Glutamatergic neuron (in vitro differentiated cells): Measurements from ENCODE around the gene HADHA. TPM values are rescaled to one million over a fixed set of nuclear protein-coding genes. Genes with fewer than 3 reads are reported as not detected.

Experiments
- DNase-seq: peaks from one replicate; pipeline ENCODE4 v3.0.0; 2022
- H3K27ac Mint-ChIP-seq: one replicate; pipeline ENCODE4 v1.8.0; 2020; ENCODE audit warnings: mild to moderate bottlenecking, mixed read lengths, inconsistent platforms; ENCODE audit not compliant: unreplicated experiment
- H3K27me3 Mint-ChIP-seq: one replicate; pipeline ENCODE4 v1.8.0; 2020; ENCODE audit warnings: mild to moderate bottlenecking, moderate library complexity, mixed read lengths, inconsistent platforms; ENCODE audit not compliant: unreplicated experiment
- H3K36me3 Mint-ChIP-seq: one replicate; pipeline ENCODE4 v1.8.0; 2020; ENCODE audit warnings: mild to moderate bottlenecking, mixed read lengths, inconsistent platforms; ENCODE audit not compliant: unreplicated experiment
- H3K4me1 Mint-ChIP-seq: one replicate; pipeline ENCODE4 v1.8.0; 2020; ENCODE audit warnings: mild to moderate bottlenecking, low read depth, mixed read lengths, inconsistent platforms; ENCODE audit not compliant: unreplicated experiment
- H3K4me3 Mint-ChIP-seq: one replicate; pipeline ENCODE4 v1.8.0; 2020; ENCODE audit warnings: mild to moderate bottlenecking, mixed read lengths, inconsistent platforms; ENCODE audit not compliant: unreplicated experiment
- H3K9me3 Mint-ChIP-seq: one replicate; pipeline ENCODE4 v1.8.0; 2020; ENCODE audit warnings: mild to moderate bottlenecking, moderate library complexity, mixed read lengths, inconsistent platforms; ENCODE audit not compliant: unreplicated experiment
- total RNA-seq: library from RNA; stranded (reverse); fragmentation: NEBNext Ultra II Directional; extraction: Animal tissue kit (Norgen Biotek cat#: 25700); gene quantifications from one replicate; pipeline ENCODE4 v1.2.1, GENCODE V29; 2021; ENCODE audit not compliant: unreplicated experiment
- TF ChIP-seq, protein P1 (sequence below): fragments of 200-600 bp; sonication (generic); IDR thresholded peaks from one replicate; pipeline ENCODE4 v1.5.0; 2021; ENCODE audit not compliant: partially characterized antibody, unreplicated experiment

The HADHA gene
- total RNA-seq, 1 donor from 2014 or later, result 89.8 TPM

DNA sequence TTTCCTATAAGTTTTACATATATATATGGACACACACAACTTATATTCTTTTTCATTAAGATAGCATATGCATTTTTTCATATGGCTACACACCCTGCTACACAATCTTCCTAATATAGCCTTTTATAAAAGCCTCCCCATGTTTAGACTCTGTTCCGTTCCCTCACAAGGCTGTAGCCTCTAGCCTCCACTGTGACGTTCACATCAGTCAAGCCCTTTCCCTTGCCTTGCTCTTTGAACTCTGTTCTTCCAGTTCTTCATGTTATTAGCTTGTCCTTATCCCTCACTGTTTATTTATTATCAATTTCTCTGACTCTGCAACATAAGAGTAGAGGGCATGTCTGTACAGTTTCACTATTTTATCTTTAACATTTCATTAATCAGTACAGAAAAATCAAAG, 39.2 kb upstream of the HADHA start:
- no peak overlapping the region for H3K4me3 Mint-ChIP-seq
- TF ChIP-seq, protein P1, sequence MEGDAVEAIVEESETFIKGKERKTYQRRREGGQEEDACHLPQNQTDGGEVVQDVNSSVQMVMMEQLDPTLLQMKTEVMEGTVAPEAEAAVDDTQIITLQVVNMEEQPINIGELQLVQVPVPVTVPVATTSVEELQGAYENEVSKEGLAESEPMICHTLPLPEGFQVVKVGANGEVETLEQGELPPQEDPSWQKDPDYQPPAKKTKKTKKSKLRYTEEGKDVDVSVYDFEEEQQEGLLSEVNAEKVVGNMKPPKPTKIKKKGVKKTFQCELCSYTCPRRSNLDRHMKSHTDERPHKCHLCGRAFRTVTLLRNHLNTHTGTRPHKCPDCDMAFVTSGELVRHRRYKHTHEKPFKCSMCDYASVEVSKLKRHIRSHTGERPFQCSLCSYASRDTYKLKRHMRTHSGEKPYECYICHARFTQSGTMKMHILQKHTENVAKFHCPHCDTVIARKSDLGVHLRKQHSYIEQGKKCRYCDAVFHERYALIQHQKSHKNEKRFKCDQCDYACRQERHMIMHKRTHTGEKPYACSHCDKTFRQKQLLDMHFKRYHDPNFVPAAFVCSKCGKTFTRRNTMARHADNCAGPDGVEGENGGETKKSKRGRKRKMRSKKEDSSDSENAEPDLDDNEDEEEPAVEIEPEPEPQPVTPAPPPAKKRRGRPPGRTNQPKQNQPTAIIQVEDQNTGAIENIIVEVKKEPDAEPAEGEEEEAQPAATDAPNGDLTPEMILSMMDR, result no peak
- H3K9me3 Mint-ChIP-seq, result no peaks in the 10 kb centered on the region
- H3K4me1 Mint-ChIP-seq, result peaks cover 4% of the 10 kb centered on the region
- H3K27ac Mint-ChIP-seq, result no peak overlapping the region
- H3K36me3 Mint-ChIP-seq, result no peaks in the 10 kb centered on the region
- DNase-seq, result no peak
- H3K27me3 Mint-ChIP-seq, result no peaks in the 10 kb centered on the region

DNA sequence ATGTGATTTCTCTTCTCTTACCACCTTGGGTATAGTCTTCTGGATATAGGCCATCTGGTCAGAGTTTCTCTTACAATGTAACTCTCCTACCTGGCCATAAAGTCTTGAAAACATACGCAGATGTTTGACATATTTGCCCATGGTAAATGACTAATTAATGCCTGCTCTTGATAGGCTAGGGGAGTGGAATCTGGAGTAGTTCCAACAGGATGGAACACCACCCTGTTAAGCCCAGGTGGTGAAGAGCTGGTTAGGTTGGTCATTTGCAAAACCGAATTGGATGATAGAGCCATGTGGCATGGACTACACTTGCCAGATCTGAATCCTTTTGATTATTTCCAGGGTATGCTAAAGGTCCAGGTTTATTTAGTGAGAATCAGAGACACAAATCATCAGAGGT, 36.8 kb upstream of the HADHA start:
- Mint-ChIP-seq H3K4me3 (no peak overlapping the region), H3K36me3 (no peaks in the 10 kb centered on the region), H3K9me3 (no peaks in the 10 kb centered on the region), H3K27ac (no peak overlapping the region), H3K4me1 (peaks cover 4% of the 10 kb centered on the region), H3K27me3 (no peaks in the 10 kb centered on the region)
- no peak for DNase-seq
- TF ChIP-seq, protein P1, result no peak

DNA sequence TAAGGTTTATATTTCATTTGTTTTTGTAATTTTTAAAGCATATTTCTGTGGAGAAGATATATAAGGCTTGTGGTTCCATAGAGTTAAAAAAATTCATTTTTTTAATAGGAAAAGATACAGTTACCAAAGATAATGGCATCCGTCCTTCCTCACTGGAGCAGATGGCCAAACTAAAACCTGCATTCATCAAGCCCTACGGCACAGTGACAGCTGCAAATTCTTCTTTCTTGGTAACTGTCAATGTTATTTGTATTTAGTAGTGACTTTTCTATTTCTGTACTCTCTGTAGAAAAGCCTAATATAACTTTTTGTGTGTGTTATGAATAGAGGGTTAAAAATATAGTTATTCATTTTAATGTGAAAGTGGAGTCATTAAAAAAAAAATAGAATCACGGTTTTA, 35.5 kb upstream of the HADHA start:
- TF ChIP-seq, protein P1, result no peak
- Mint-ChIP-seq H3K4me1 (peaks cover 4% of the 10 kb centered on the region), H3K36me3 (no peaks in the 10 kb centered on the region), H3K27me3 (no peaks in the 10 kb centered on the region), H3K27ac (no peak overlapping the region), H3K9me3 (no peaks in the 10 kb centered on the region), H3K4me3 (no peak overlapping the region)
- DNase-seq, result no peak

DNA sequence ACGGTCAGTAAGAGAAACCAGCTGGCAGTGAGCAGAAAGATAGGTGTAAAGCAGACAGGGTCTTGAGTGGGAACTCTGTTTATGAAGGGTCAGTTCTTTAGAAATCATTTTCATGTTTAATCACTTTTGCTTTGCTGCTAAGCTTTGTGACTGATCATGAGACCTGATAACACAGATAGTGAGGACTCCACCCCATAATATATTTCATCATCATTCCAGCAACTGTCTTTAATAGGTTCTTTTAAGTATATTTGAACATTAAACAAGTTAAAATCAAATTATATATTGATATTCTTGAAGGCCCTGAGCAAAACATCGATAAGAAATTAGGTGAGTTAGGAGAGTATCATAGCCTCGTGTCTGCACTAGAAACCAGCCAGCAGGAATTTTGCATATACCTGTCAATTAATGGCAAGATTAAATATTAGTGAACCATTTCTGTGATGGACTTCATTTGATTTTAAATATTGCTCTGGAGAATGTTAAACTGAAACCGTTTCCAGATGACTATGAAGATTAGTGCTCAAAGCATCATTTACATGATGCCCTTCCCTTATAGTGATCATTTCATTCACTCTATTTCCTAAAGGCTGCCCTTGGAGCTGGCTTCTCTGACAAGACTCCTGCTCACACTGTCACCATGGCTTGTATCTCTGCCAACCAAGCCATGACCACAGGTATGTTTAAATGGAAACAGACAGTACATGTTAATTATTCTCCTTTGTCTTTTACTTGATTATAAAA, 32.2 kb upstream of the HADHA start:
- Mint-ChIP-seq H3K36me3 (no peaks in the 10 kb centered on the region), H3K9me3 (no peaks in the 10 kb centered on the region), H3K4me3 (no peak overlapping the region), H3K27ac (no peak overlapping the region), H3K4me1 (peaks cover 4% of the 10 kb centered on the region), H3K27me3 (no peaks in the 10 kb centered on the region)
- TF ChIP-seq, protein P1, result no peak
- no peak for DNase-seq

DNA sequence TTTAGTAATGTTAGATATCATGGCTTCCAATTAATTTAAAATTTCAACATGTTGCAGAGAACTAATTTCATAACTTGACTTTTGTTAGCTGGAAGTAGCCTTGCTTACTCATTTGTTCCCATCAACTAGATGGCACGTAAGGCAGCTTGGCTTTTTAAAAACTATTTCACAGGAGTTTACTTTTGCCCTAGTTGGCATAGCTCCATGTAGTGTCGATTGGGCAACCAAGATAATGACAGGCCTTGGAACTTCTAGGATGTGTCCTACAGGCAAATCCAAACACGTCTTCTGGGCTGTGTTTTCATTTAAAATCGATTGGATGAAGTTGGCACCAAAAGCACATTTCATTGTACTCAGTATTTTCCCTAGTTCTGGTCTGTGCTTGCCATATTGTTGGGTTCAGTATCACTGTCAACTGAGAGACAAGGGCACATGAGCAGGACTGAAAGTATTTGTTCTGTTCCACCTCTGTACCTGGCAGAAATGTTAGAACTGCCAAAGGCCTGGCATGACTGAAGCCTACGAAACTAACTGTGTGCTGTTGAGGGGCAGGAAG, 29.7 kb upstream of the HADHA start:
- H3K27me3 Mint-ChIP-seq, result no peaks in the 10 kb centered on the region
- TF ChIP-seq, protein P1, result no peak
- no peak overlapping the region for H3K4me3 Mint-ChIP-seq
- no peak for DNase-seq
- no peaks in the 10 kb centered on the region for H3K9me3 Mint-ChIP-seq
- H3K4me1 Mint-ChIP-seq, result no peaks in the 10 kb centered on the region
- no peak overlapping the region for H3K27ac Mint-ChIP-seq
- H3K36me3 Mint-ChIP-seq, result no peaks in the 10 kb centered on the region
